ENCODE data around the gene SREBF1.

Gene SREBF1

GRCh38 chr17:17837380-17837821 is 615 bp upstream of the SREBF1 start:
- peak overlapping the region; percentile 80 for H3K4me3 ChIP-seq (ENCODE audit: low read depth, low read length)
- 0 out of 2 replicates have a peak, but pooled peaks have one; percentile 7 for TF ChIP-seq CTCF (IDR thresholded peaks at IDR 0.05; ENCODE audit: control insufficient read depth, extremely low read depth, insufficient read depth)
- DNase-seq (ENCODE audit: low read depth), result no peak

- DNase-seq (ENCODE audit: low read depth), result peak; percentile 88
- H3K4me3 ChIP-seq (ENCODE audit: low read depth, low read length), result peak overlapping the region; percentile 80
- no peak for TF ChIP-seq CTCF (IDR thresholded peaks at IDR 0.05; ENCODE audit: control insufficient read depth, extremely low read depth, insufficient read depth)
Measured at GRCh38 chr17:17836250-17836817, 452 bp downstream of the SREBF1 start.

GRCh38 chr17:17835415-17836249 is 1.2 kb downstream of the SREBF1 start:
- no peak for DNase-seq (ENCODE audit: low read depth)
- H3K4me3 ChIP-seq (ENCODE audit: low read depth, low read length), result peak overlapping the region; percentile 80

GRCh38 chr17:17834974-17835373 is 1.8 kb downstream of the SREBF1 start:
- no peak for TF ChIP-seq CTCF (IDR thresholded peaks at IDR 0.05; ENCODE audit: control insufficient read depth, extremely low read depth, insufficient read depth)
- DNase-seq (ENCODE audit: low read depth), result no peak
- H3K4me3 ChIP-seq (ENCODE audit: low read depth, low read length), result peak overlapping the region; percentile 80

More at GRCh38 chr17:17835415-17836249, 1.2 kb downstream of the SREBF1 start:
- TF ChIP-seq CTCF (IDR thresholded peaks at IDR 0.05; ENCODE audit: control insufficient read depth, extremely low read depth, insufficient read depth), result no peak

- no peak for DNase-seq (ENCODE audit: low read depth)
- no peak for TF ChIP-seq CTCF (IDR thresholded peaks at IDR 0.05; ENCODE audit: control insufficient read depth, extremely low read depth, insufficient read depth)
- H3K4me3 ChIP-seq (ENCODE audit: low read depth, low read length), result no peak overlapping the region
Measured at GRCh38 chr17:17833658-17834357, 3.0 kb downstream of the SREBF1 start.

GRCh38 chr17:17832032-17832363 is 4.8 kb downstream of the SREBF1 start:
- no peak for TF ChIP-seq CTCF (IDR thresholded peaks at IDR 0.05; ENCODE audit: control insufficient read depth, extremely low read depth, insufficient read depth)
- DNase-seq (ENCODE audit: low read depth), result no peak
- no peak overlapping the region for H3K4me3 ChIP-seq (ENCODE audit: low read depth, low read length)
